Choroid plexus epithelial cell (primary cell): ENCODE data around the gene RGS9BP.
"Not testable (repeated sequence)": the region's sequence is repeated elsewhere in the genome, so short reads cannot be mapped to it uniquely, and the experiment has no call there.

Experiments used
- DNase-seq: peaks from one replicate; pipeline ENCODE4 v3.0.0-alpha.2; 2010; ENCODE audit warnings: low read depth
- H3K4me3 ChIP-seq: 2 replicates; pipeline ENCODE4 v1.5.1; 2011; ENCODE audit warnings: low read depth, mild to moderate bottlenecking, control low read depth, low read length, moderate library complexity
- TF ChIP-seq, protein P1 (sequence below): conservative IDR thresholded peaks from 2 replicates; pipeline ENCODE4 v1.5.1; 2011; ENCODE audit warnings: low read depth, mild to moderate bottlenecking, control low read depth, inconsistent platforms, low read length, moderate library complexity

Gene RGS9BP

DNA sequence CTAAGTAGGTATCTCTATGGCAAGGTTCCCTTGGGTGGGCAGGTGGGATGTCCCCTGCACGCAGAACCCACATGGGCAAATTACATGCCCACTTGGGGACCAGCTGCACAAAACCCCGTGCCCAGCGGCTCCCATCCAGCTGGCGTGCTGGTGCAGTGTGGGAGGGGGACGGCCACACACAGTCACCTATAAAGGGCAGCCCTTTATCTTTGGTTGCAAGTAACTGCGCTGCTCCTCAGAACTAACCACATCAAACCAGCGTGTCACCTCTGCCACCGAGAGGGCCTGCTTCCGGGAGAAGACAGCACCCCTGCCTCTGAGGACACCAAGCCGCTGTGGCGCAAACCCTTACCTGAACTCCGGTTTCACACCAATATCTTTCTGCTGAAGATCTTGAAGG, 32.9 kb upstream of the RGS9BP start:
- H3K4me3 ChIP-seq: no peak overlapping the region
- no peak for DNase-seq
- TF ChIP-seq, protein P1, sequence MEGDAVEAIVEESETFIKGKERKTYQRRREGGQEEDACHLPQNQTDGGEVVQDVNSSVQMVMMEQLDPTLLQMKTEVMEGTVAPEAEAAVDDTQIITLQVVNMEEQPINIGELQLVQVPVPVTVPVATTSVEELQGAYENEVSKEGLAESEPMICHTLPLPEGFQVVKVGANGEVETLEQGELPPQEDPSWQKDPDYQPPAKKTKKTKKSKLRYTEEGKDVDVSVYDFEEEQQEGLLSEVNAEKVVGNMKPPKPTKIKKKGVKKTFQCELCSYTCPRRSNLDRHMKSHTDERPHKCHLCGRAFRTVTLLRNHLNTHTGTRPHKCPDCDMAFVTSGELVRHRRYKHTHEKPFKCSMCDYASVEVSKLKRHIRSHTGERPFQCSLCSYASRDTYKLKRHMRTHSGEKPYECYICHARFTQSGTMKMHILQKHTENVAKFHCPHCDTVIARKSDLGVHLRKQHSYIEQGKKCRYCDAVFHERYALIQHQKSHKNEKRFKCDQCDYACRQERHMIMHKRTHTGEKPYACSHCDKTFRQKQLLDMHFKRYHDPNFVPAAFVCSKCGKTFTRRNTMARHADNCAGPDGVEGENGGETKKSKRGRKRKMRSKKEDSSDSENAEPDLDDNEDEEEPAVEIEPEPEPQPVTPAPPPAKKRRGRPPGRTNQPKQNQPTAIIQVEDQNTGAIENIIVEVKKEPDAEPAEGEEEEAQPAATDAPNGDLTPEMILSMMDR: no peak

GRCh38 chr19:32646556-32646955, 29.1 kb upstream of the RGS9BP start:
- H3K4me3 ChIP-seq: no peak overlapping the region
- TF ChIP-seq, protein P1: no peak
- DNase-seq: no peak

- no peak overlapping the region for H3K4me3 ChIP-seq
- peak; percentile 13 for DNase-seq
- TF ChIP-seq, protein P1: no peak
Observed at GRCh38 chr19:32647361-32647760, 28.3 kb upstream of the RGS9BP start.

- DNase-seq: no peak
- TF ChIP-seq, protein P1: no peak
- H3K4me3 ChIP-seq: no peak overlapping the region
Observed at GRCh38 chr19:32649751-32650150, 25.9 kb upstream of the RGS9BP start.

- no peak overlapping the region for H3K4me3 ChIP-seq
- DNase-seq: no peak
- TF ChIP-seq, protein P1: no peak
Observed at GRCh38 chr19:32650671-32651070, 25.0 kb upstream of the RGS9BP start.

DNA sequence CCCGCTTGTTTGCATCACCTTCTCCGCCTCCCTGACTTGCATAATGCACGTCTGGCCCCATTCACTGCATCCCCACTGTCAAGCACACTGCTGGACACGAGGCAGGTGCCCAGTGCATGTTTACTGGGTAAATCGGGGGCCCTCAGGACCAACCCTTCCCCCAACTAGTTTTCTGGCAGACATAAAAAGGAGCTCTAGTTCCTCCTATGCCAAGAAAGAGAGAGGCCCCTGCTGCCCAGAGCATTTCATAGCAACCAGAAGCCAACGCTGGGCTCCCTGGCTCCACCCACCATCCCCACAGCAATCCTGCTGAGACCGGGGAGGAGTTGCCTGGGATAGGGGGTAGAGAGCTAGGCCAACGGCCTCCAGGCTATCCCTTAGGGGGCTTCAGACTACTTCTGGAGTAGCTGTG, 23.9 kb upstream of the RGS9BP start:
- peak; percentile 65 for DNase-seq
- TF ChIP-seq, protein P1: peak; percentile 34
- no peak overlapping the region for H3K4me3 ChIP-seq

- H3K4me3 ChIP-seq, DNase-seq: not testable (repeated sequence)
Observed at GRCh38 chr19:32652331-32652730, 23.3 kb upstream of the RGS9BP start.
